Sigmoid colon (tissue), 3 donors: ENCODE measurements around the gene BORCS8.

Source experiments
- CTCF ChIP-seq, 4 experiments: fragments of 450-650 bp in 3 of 4; fragments of 200-600 bp in 1 of 4; IDR thresholded peaks; one replicate each; pipeline ENCODE4 v1.5.1; 2016 to 2019; ENCODE audit warnings: antibody characterized with exemption in 4 of 4, mild to moderate bottlenecking in 3 of 4, moderate library complexity in 2 of 4
- POLR2A ChIP-seq, 2 donors: fragments of 450-650 bp; IDR thresholded peaks; one replicate each; pipeline ENCODE4 v1.6.1; 2016; ENCODE audit warnings: antibody characterized with exemption in 2 of 2, mild to moderate bottlenecking in 2 of 2, moderate library complexity in 2 of 2

DNA sequence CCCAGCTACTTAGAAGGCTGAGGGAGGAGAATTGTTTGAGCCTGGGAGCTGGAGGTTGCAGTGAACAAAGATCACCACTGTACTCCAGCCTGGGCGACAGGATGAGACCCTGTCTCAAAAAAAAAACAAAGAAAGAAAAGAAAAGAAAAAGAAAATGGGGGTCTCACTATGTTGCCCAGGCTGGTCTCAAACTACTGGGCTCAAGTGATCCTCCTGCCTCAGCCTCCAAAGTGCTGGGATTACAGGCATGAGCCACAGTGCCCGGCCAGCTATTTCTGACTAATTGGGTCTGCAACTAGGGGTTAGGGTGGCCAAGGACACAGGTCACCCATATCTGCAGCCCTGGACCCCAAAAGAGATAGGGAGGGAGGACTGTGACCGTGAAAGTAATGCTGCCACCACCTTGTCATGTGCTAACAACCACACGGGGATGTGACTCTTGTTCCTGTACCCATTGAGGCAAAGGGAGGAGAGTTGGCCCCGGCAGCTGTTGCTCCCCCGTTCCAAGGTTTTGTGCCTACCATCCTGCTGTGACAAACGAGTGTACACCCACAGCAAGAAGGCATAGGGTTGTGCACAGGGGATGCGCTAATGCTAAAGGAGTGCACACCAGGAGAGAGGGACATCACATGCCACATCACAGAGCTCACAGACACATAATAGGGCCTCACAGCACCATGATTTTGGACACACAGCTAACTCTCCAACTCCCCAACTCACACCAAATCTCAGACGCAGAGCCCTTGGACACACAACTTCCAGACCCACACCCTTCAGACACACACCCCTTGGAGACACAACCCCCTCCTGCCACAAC is 22.5 kb downstream of the BORCS8 start:
- TF ChIP-seq CTCF (IDR thresholded peaks at IDR 0.05) (no peak), POLR2A (IDR thresholded peaks at IDR 0.05) (no peak)
